ENCODE measurements around the gene HACD3.

- no peak for TF ChIP-seq POLR2A (IDR thresholded peaks at IDR 0.05; ENCODE audit: insufficient read depth in 1 of 2, low read depth in 2 of 2, low read length in 2 of 2)
- TF ChIP-seq RFXANK (CRISPR knock-in tag; IDR thresholded peaks at IDR 0.05): no peak
- no peak for TF ChIP-seq NR3C1 (CRISPR knock-in tag; IDR thresholded peaks at IDR 0.05)
- no peak for TF ChIP-seq ZNF646 (CRISPR knock-in tag; IDR thresholded peaks at IDR 0.05)
- TF ChIP-seq EZH2 (conservative IDR thresholded peaks at IDR 0.05; ENCODE audit: low read depth, low read length): no peak
- no peak for TF ChIP-seq AFF4 (CRISPR knock-in tag; IDR thresholded peaks at IDR 0.05)
These were observed 54.0 kb downstream of the HACD3 start for GRCh38 chr15:65584241-65584640.

All from HepG2 (cell line).